HG03565 (cell line): ENCODE data around the gene CALML5.

ENCODE experiments used
- ATAC-seq: cut with Tn5 transposase; IDR thresholded peaks from one replicate; pipeline ENCODE4 v1.9.1; 2021; ENCODE audit warnings: mild to moderate bottlenecking, moderate library complexity; ENCODE audit not compliant: unreplicated experiment

CALML5 gene

DNA sequence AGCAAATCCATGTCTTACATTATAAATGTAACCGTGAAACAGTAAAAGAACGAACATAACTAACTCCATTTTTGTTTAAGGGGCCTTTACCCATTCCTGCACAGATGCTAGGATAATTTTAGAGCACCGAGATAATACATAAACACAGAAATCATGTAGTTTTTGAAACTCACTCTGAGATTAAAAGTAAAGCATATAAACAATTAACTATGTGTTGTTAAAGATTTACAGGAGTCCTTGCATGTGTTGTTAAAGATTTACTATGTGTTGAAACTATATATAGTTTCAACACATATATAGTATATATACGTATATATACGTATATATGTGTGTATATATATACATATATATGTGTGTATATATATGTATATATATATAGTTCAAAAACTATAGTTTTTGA is 18.2 kb upstream of the CALML5 start:
- ATAC-seq = no peak

DNA sequence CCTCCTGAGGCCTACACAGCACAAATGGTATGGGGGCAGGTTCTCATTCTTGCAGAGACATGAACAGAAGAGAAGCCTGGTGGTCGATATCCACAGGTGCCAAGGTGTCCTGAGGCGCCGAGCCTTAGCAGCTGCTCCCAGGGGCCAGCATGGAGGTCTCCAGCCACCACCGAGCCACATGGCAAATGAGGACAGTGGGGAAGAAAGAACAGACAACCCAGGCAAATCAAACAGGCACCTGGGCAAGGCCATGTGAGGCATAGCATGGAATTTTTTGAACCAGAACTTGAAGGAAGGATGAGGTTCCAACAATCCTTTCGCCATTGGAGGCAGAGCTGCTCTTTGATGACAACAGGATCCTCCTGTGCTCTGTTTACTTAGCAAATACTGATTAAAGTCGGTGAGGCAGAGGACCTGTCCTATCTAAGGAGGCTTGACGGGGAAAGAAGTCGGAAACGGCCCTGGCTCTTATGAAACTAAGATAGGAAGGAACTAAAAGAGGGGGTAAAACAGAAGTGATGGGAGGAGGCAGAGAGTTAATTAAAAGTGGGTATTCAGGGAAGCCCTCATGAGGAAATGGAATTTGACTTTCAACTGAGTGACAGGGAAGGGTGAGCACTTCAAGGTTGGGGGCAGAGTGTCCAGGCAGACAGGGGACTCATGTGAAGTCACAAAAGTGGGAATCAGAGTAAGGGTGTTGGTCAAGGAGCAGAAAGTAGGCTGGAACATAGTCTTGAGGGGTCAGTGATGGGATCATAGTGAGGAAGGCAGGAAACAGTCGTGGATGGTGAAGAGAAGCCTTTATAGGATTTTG is 16.8 kb upstream of the CALML5 start:
- no peak for ATAC-seq

DNA sequence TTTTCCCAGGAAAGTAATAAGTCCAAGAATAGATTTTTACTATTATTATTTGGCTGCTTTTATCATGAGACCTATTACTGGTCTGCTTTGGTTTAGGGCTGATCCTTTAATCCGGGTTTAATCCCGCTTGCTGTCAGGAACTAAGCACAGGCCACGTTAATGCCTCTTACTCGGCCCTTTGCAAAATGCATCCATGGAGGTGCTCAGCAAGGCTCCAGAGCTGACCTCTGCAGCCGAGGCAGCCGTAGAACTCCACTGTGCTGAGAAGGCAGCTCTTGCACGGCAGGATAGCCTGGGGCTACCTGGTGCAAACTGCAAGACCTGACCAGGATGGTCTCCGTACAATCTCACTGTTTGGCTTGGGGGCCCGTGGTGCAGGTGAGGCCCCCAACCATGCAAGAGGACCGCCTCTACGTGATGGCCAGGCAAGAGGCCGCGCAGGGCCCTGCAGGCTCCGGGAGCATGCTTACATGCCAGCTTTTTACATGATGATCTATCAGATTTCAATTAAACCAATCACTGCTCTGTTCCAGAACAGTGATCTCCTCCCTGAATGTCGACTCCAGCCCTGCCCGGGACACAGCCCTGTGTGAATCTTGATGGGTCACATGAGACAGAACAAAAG is 15.0 kb upstream of the CALML5 start:
- ATAC-seq = no peak

DNA sequence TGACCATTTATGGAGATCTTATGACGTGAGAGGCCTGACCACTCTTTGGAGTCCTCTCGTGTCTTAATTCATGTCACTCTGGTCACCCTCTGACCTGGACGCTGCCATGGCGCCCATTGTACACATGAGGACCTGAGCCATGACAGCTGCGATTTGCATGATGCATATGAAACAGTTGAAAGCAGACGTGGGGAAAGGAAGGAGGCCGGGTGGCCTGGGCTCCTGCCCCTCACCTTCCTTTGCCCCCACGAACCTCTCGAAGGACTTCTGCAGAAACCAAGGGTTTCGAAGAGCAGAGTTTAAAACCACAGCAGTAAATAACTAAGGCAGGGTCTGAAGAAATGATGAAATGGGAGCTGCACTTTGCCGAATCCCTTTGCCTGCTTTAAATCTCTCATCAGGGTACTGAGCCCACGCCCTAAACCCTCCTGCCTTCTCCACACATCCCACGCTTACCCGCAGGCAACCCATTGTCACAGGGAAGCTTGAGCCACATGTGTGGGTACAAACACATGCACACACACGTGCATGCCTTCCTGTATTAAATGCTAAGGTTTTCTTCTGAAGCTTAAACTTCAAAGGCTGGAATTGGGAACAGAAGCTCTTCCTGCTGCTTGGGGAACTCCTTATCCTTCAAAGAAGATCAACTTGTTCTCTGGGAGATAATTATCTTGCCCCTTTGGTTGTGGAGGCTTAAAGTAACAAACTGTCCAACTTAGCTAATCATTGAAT is 13.7 kb upstream of the CALML5 start:
- no peak for ATAC-seq

DNA sequence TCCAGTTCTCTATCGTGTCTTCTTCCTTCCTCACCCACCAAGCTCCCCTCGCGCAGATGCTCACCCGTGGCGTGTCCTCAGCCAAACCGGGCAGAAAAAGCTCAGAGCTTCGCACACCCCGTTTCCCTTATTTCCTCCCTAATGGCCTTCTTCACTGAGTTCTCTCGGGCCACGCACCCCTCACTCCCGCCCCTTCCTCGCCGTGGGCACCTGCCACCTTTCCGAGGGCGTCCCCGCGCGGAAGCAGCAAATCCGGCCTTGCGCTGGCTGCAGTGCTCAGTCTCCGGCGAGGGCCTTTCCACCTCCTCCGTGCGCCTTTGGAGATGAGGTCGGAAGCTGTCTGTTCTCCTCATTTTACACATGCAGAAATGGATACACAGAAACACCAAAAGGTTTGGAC is 13.0 kb upstream of the CALML5 start:
- ATAC-seq = no peak

DNA sequence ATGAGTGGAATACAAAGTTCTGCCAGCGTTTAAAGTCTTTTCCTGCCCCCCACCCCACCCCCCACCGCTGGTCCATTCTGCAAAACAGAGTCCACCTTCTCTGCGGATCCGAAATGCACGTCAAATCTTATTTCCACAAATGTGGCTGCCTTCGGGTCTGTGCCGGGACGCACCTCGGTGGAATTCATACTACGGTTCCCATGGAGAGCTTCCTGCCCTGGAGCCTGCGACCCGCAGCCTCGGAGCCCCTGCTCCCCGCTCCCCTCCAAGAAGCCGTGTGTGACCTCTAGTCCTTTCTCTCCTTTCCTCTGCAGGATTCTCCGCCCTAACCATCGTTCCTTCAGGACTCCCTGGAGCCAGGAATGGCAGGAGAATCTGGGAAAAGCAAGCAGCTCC is 12.5 kb upstream of the CALML5 start:
- no peak for ATAC-seq

DNA sequence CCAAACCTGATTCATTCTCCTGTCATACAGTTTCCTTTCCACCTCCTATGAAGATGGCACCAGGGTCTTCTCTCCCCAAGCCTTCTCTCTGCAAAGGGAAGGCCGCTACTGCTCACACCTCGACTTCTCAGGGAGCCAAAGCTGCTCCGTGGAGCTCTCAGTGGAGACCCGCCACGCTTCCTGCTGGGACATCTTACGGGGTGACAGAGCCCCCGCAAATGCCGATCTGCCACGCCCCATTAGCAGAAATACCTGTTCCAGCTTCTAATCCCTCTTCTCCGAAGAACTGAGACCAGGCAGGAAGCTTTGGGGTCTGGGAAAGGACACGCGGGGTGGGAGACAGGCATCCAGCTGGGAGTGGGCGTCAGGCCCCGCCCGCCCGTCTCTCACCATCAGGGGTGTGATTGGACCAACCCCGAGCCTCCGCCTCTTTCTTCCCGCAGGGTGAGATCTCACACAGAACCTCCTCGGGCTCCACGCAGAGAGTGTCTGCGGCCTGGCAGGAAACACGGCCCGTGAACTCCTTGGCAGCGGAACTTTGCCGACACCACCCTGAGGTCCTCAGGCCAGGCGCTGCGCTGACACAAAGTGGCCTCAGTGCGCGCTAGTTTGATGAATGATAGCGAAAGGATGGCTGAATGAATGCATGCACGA is 12.0 kb upstream of the CALML5 start:
- ATAC-seq = no peak

DNA sequence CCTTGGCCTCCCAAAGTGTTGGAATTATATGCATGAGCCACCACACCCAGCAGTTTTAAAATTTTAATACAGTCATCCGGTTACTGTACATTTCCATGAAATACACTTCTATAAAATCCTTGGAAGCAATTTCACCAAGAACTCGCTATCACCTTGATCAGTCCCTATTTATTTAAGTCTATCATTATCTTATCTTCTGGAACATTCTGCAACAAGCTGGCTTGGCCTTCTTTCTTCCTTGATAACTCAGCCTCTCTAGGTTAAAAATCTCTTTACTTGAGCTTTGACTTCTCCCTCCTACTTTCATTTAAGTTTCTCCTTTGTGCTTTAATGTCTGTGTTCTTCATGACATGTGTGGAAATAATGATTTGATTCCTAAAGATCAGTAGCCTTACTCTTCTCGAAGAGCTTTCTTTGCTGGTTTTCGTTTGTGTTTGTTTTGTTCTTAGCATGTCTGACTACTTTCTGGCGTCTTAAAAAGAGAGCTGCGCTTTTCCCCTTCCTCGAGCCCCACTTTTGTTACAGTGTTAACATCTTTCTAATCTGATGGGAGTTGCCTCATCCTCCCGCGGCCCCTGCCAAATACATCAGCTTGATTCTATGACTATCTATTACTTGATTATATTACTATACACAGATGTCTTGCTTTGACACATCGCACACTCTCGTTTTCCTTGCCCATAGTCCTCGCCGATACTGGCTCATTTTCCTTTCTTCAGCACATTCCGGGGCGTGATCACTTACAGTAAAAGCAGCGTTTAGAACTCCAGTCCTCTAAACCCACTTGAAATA is 11.1 kb upstream of the CALML5 start:
- ATAC-seq = no peak

DNA sequence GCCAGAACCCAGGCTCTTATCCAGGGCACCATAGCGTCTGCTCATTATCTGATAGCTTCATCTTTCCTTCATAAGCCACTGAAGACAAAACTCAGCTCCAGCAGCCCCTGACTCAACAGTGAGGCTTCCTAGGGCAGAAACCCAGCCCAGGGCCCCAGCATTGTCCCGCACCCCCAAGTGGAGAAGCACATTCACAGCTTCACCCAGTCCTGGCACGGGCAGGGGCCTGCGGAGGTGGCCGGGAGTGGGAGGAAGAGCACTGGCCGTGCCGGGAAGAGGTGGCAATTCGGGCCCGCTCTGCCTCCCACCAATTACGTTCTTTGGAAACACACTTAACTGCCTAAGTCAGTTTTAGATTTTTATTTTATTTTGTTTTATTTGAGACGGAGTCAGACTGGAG is 10.3 kb upstream of the CALML5 start:
- no peak for ATAC-seq

DNA sequence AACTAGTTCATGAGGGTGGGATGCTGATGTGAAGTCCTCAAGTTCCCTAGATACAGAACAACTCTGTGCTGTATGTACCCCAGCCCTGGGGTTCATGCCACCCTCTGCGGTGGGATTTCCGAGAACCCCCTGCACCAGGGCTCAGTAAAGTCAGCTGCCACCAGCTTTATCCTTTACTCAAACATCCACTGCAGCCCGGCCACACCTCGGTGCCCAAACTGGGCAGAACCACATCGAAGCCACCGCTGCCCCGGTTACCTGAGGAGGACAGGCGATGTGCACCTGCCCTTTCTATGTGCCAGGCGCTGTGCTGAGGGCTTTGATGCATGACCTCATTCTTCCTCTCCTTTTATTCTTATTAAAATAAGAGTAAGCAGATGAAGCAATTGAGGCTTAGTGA is 9.9 kb upstream of the CALML5 start:
- no peak for ATAC-seq

DNA sequence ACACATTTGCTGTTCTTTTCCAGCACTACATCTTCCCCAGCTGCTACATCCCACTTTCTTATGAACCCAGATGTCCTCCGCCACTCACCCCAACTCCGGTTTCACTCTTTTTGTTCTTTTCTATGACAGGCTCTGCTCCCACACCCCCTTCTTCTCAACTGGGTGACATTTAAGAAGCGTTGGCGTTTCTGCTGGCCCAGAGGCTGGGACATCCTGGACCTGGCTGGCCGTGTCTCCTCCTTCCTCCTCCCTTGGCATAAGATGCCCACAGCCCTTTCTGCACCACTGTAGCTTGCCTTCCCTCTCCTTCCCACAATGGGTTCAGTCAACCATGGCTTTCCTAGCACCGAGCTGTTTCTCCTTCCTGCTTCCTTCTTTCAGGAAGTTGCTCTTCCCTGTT is 9.4 kb upstream of the CALML5 start:
- no peak for ATAC-seq

DNA sequence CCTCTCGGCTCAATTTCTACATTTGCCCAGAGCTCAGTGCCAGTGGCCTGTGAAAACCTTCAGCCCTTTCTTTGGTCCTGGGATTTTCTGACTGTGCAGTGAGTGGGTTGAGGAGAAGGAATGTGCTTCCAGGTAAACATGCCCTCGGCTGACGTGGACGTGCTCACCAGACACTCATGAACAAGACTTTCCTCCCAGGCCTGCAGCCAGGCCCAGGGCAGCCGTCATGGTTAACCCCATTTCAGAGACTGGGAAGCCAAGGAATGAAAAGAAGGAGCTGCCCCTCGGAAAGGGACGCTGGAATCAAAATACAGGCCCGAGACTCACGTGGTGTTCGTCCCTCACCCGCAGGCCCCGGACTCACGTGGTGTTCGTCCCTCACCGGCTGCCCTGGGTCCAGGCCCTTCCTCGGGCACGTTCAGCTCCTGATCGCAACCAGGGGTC is 8.8 kb upstream of the CALML5 start:
- no peak for ATAC-seq

DNA sequence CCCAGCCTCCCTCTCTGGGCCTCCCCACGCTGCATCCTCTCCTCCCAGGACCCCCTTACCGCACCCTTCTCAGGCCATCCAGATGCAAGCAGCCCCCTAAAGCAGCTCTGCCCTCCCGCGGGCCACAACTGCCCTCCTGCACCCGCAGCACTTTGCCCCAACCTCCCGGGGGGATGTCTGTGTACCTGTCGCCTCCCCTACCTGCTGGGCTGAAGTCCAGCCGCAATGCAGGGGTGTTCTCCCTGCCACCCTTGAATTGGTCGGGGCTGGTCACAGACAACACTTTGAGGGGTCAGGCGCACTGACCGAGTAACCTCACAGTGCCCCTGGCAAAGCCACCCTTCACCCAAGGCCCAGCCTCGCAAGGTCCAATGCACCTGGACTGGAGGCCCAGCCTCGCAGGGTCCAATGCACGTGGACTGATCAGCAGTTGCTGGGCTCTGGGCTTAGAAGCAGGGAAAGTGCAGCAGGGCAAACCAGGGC is 8.3 kb upstream of the CALML5 start:
- ATAC-seq = no peak

DNA sequence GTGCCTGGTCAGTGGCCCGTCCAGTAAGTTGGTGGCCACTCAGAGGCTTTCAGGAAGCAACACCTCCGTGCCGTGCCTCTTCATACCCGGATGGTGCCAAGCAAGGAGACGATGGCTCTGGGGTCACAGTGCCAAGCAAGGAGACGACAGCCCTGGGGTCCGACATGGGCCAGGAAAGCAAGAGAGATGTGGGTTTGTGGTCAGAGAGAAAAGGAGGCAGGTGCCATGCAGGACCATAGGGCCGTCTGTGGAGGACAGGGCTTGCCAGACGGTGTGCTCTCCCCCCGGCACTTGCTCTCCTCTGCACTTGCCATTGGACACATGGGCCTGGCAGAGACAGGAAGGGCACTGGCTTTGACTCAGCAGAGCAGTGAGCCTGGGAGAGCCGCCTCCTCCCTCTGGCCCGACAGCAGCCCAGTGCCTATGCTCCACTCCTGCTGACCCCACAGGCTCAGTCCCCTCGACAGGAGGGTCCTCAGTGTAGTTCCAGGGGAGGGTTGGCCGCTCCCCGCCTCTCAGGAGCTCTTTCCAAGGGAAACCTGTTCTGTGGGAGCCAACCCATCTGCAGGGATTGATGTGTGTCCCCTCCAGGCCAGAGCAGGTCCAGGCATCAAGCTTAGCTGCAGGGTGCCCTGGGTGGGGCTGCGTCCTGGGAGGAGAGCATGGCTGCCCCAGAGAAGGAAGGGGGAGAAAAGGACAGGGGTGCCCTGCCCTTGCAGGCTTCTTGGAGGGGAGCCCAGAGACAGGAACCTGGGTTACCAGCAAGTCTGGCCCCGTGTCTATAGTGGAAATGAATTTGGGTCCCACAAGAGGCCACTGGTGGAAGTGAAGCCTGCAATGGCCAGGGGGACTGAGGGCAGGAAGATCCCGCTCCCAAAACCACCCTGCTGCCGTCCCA is 7.6 kb upstream of the CALML5 start:
- no peak for ATAC-seq

DNA sequence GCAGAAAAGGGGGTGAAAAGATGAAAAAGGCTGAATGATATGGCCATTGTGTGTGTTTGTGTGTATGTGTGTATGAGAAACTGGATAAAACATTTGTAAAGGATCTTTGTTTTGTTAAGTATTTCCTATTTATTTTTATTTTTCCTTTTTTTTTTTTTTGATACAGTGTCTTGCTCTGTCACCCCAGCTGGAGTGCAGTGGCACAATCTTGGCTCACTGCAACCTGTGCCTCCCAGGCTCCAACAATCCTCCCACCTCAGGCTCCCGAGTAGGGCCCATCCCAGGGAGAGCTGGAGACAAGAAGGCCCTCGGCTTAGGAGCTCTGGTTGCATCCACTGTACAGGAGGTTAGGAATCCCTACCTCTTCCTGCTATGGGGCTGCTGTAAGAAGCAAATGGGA is 6.9 kb upstream of the CALML5 start:
- ATAC-seq = no peak

DNA sequence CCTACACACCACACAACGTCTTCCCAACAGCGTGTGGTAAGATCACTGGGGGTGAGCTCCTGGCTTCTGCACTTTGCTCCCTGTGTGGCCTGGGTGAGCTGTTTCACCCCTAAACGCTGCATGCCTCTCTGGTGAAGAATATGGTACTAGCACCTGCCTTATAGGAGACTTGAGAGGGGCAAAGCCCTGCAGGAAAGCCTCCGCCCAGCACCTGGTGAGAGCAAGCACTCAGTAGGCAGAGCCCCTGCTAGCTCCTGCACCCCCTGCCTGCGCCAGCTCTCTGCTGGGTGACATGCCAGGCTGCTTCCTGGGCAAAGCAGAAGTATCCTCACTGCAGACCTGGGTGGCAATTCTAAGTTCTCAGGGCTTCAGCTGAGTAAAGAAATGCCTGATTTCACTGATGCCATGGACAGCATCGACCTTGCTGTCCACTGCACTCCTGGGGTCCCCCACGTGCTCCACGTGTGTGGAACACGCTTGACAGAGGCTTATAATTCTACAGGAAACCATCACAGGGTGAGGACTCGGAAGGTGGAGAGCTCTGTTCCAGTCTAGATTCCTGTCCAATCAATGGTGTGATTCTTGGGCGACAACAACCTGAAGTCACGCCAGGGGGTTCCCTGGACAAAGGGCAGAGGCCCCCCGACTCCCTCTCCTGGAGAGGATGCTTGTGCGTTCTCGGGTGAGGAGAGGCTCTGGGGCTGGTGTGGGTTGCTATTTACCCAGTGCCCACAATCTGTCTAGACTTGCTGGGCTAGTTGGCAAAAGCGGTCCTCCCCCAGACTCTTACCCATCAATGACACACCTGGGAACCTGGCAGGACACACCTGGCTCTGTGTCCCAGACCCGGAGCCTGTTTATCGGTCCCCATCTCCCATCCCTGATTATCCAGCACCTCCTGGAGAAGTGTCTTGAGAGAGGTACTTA is 5.0 kb upstream of the CALML5 start:
- no peak for ATAC-seq

DNA sequence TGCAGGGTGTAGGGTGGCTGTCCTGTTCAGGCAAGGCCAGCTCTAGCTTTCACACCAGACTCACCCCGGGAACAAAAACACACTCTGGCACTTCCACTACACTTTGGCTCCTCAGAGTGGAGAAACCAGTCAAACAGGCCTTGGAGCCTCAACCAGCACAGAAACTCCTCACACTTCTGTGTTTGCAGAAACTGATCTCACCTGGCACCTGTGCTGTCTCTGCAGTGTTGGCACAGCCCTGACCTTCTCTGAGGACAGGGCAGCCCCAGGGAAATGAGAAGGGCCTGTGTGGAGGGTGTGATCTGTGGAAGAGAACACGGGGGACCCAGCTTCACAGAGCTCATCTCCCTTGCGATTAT is 4.1 kb upstream of the CALML5 start:
- no peak for ATAC-seq
